Breast epithelium (tissue), 3 donors: ENCODE results near the gene SYT12.

Source experiments
- POLR2A ChIP-seq: fragments of 450-650 bp; IDR thresholded peaks from one replicate; pipeline ENCODE4 v1.6.1; 2016; ENCODE audit warnings: antibody characterized with exemption, mild to moderate bottlenecking, moderate library complexity
- TF ChIP-seq, protein P1 (sequence below), 3 donors: fragments of 450-650 bp; IDR thresholded peaks; one replicate each; pipeline ENCODE4 v1.5.1; 2016 to 2017; ENCODE audit warnings: antibody characterized with exemption in 3 of 3, mild to moderate bottlenecking in 3 of 3, moderate library complexity in 3 of 3

DNA sequence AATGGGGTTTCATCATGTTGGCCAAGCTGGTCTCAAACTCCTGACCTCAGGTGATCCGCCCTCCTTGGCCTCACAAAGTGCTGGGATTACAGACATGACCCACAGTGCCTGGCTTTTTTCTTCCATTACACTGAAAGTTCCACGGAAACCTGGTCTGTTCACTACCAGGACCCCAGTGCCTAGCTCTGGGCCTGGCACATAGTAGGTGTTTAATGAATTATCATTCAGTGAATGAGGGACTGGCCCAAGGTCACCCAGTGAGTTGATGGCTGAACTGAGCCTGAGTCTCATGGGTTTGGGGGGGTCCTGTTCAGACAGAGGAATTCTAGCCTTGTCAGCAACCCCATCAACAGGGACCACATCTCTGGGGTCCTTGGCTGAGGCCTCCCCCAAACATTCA, 44.7 kb upstream of the SYT12 start:
- TF ChIP-seq, protein P1, sequence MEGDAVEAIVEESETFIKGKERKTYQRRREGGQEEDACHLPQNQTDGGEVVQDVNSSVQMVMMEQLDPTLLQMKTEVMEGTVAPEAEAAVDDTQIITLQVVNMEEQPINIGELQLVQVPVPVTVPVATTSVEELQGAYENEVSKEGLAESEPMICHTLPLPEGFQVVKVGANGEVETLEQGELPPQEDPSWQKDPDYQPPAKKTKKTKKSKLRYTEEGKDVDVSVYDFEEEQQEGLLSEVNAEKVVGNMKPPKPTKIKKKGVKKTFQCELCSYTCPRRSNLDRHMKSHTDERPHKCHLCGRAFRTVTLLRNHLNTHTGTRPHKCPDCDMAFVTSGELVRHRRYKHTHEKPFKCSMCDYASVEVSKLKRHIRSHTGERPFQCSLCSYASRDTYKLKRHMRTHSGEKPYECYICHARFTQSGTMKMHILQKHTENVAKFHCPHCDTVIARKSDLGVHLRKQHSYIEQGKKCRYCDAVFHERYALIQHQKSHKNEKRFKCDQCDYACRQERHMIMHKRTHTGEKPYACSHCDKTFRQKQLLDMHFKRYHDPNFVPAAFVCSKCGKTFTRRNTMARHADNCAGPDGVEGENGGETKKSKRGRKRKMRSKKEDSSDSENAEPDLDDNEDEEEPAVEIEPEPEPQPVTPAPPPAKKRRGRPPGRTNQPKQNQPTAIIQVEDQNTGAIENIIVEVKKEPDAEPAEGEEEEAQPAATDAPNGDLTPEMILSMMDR (IDR thresholded peaks at IDR 0.05), result no peak
- TF ChIP-seq POLR2A, result no peak
